Peyer's patch (tissue), 4 donors: Measurements from ENCODE around the gene ENAH. TPM values are rescaled to one million over a fixed set of nuclear protein-coding genes. Genes with fewer than 3 reads are reported as not detected.

Source experiments
- DNase-seq, 3 donors: peaks; one replicate each; pipeline ENCODE4 v3.0.0-alpha.2; 2017 to 2019
- H3K27ac ChIP-seq, 4 donors: fragments of 200-600 bp; sonication (generic); one replicate each; pipeline ENCODE4 v1.5.1; 2016 to 2019
- H3K27me3 ChIP-seq, 2 donors: fragments of 200-600 bp; sonication (generic); one replicate each; pipeline ENCODE4 v1.5.1; 2019
- H3K36me3 ChIP-seq, 3 donors: fragments of 200-600 bp; sonication (generic); one replicate each; pipeline ENCODE4 v1.5.1; 2016 to 2019
- H3K4me1 ChIP-seq, 4 donors: fragments of 200-600 bp; sonication (generic); one replicate each; pipeline ENCODE4 v1.5.1; 2016 to 2019
- H3K4me3 ChIP-seq, 4 donors: fragments of 200-600 bp; sonication (generic); 1 replicate in 3 of 4; 2 replicates in 1 of 4; pipeline ENCODE4 v1.5.1; 2016 to 2019; ENCODE audit warnings: mild to moderate bottlenecking in 1 of 4
- H3K9me3 ChIP-seq, 4 donors: fragments of 200-600 bp; sonication (generic); one replicate each; pipeline ENCODE4 v1.5.1; 2016 to 2019; ENCODE audit warnings: mild to moderate bottlenecking in 1 of 4
- CTCF ChIP-seq, 6 experiments: fragments of 450-650 bp in 4 of 6; fragments of 200-600 bp in 2 of 6; sonication (generic) in 1 of 6; IDR thresholded peaks; one replicate each; pipeline ENCODE4 v1.5.1; 2017 to 2019; ENCODE audit warnings: antibody characterized with exemption in 6 of 6, mild to moderate bottlenecking in 3 of 6, moderate library complexity in 1 of 6
- POLR2A ChIP-seq, 2 donors: fragments of 450-650 bp; IDR thresholded peaks; one replicate each; pipeline ENCODE4 v1.5.1; 2017; ENCODE audit warnings: antibody characterized with exemption in 2 of 2, mild to moderate bottlenecking in 2 of 2, moderate library complexity in 2 of 2
- total RNA-seq, 4 donors: library from RNA; depleted of rRNA; stranded (reverse); fragments of >200 nt; gene quantifications; one replicate each; pipeline ENCODE4 v1.1.0, GENCODE V29; 2016

ENAH gene
- total RNA-seq, 4 donors from 2014 or later, result 7.6 to 51.2 (median 16.5) TPM

- peaks cover 0 to 4% (median 0%) of the 10 kb centered on the region in 4 donors for H3K4me1 ChIP-seq
- no peak overlapping the region for H3K4me3 ChIP-seq
- no peaks in the 10 kb centered on the region for H3K9me3 ChIP-seq
- H3K27ac ChIP-seq, result peak overlapping the region in 1 of 4 donors; percentile 29
- TF ChIP-seq CTCF (IDR thresholded peaks at IDR 0.05), result no peak
- no peak for TF ChIP-seq POLR2A (IDR thresholded peaks at IDR 0.05)
- no peak for DNase-seq
- H3K27me3 ChIP-seq, result no peaks in the 10 kb centered on the region
- no peaks in the 10 kb centered on the region for H3K36me3 ChIP-seq
Observed at GRCh38 chr1:225611537-225612223, 41.2 kb downstream of the ENAH start.

GRCh38 chr1:225610539-225610938 is 42.4 kb downstream of the ENAH start:
- Histone ChIP-seq H3K27ac (no peak overlapping the region), H3K4me1 (peaks cover 0 to 4% (median 0%) of the 10 kb centered on the region in 4 donors), H3K9me3 (no peaks in the 10 kb centered on the region), H3K4me3 (no peak overlapping the region), H3K36me3 (no peaks in the 10 kb centered on the region), H3K27me3 (no peaks in the 10 kb centered on the region)
- TF ChIP-seq POLR2A (IDR thresholded peaks at IDR 0.05), result no peak
- no peak for TF ChIP-seq CTCF (IDR thresholded peaks at IDR 0.05)
- DNase-seq, result no peak

- H3K36me3 ChIP-seq, result no peaks in the 10 kb centered on the region
- H3K4me3 ChIP-seq, result no peak overlapping the region
- no peak for DNase-seq
- TF ChIP-seq CTCF (IDR thresholded peaks at IDR 0.05), result no peak
- no peak for TF ChIP-seq POLR2A (IDR thresholded peaks at IDR 0.05)
- H3K9me3 ChIP-seq, result no peaks in the 10 kb centered on the region
- no peak overlapping the region for H3K27ac ChIP-seq
- H3K4me1 ChIP-seq, result peaks cover 0 to 19% (median 0%) of the 10 kb centered on the region in 4 donors
- no peaks in the 10 kb centered on the region for H3K27me3 ChIP-seq
Observed at GRCh38 chr1:225608014-225608796, 44.7 kb downstream of the ENAH start.

GRCh38 chr1:225607355-225607754 is 45.6 kb downstream of the ENAH start:
- Histone ChIP-seq H3K36me3 (no peaks in the 10 kb centered on the region), H3K27me3 (no peaks in the 10 kb centered on the region), H3K4me1 (peaks cover 0 to 26% (median 0%) of the 10 kb centered on the region in 4 donors), H3K9me3 (no peaks in the 10 kb centered on the region), H3K4me3 (no peak overlapping the region), H3K27ac (no peak overlapping the region)
- DNase-seq, result no peak
- TF ChIP-seq CTCF (IDR thresholded peaks at IDR 0.05), result no peak
- no peak for TF ChIP-seq POLR2A (IDR thresholded peaks at IDR 0.05)

- no peak for DNase-seq
- TF ChIP-seq CTCF (IDR thresholded peaks at IDR 0.05), result no peak
- TF ChIP-seq POLR2A (IDR thresholded peaks at IDR 0.05), result no peak
- H3K36me3 ChIP-seq, result no peaks in the 10 kb centered on the region
- H3K4me3 ChIP-seq, result no peak overlapping the region
- H3K9me3 ChIP-seq, result no peaks in the 10 kb centered on the region
- peak overlapping the region in 1 of 4 donors; percentile 10 for H3K27ac ChIP-seq
- no peaks in the 10 kb centered on the region for H3K27me3 ChIP-seq
- peaks cover 0 to 24% (median 0%) of the 10 kb centered on the region in 4 donors for H3K4me1 ChIP-seq
Observed at GRCh38 chr1:225603538-225604354, 49.2 kb downstream of the ENAH start.
